Endothelial cell of umbilical vein (primary cell): ENCODE measurements around the gene TUBB8B.
"Not testable (repeated sequence)": the region's sequence is repeated elsewhere in the genome, so short reads cannot be mapped to it uniquely, and the experiment has no call there.

Experiments used
- CTCF ChIP-seq, 2 donors: IDR thresholded peaks; 1 replicate in 1 of 2; 2 replicates in 1 of 2; pipeline ENCODE4 v1.5.1; 2011; ENCODE audit warnings: low read length in 2 of 2, mild to moderate bottlenecking in 2 of 2, moderate library complexity in 2 of 2, control low read depth in 1 of 2, inconsistent platforms in 1 of 2, low read depth in 1 of 2; ENCODE audit not compliant: insufficient read depth in 1 of 2; ENCODE audit errors: extremely low read depth in 1 of 2
- EZH2 ChIP-seq: IDR thresholded peaks from 2 replicates; pipeline ENCODE4 v1.6.1; 2012; ENCODE audit warnings: borderline replicate concordance, low read depth, mild to moderate bottlenecking, moderate library complexity, low read length, inconsistent platforms; ENCODE audit not compliant: severe bottlenecking
- MAX ChIP-seq: IDR thresholded peaks from 2 replicates; pipeline ENCODE4 v1.6.1; 2011; ENCODE audit not compliant: insufficient read depth, insufficient read length
- MYC ChIP-seq: IDR thresholded peaks from one replicate; pipeline ENCODE4 v1.6.1; 2011; ENCODE audit warnings: mild to moderate bottlenecking, low read depth, low read length
- POLR2A ChIP-seq: IDR thresholded peaks from 2 replicates; pipeline ENCODE4 v1.6.1; 2012; ENCODE audit warnings: low read depth, mild to moderate bottlenecking, control low read depth, low read length
- POLR2AphosphoS5 ChIP-seq: IDR thresholded peaks from 2 replicates; pipeline ENCODE4 v1.6.1; 2012; ENCODE audit warnings: low read depth, mild to moderate bottlenecking, control low read depth, low read length, moderate library complexity; ENCODE audit not compliant: insufficient read depth

- TF ChIP-seq MAX; POLR2A; CTCF (IDR thresholded peaks at IDR 0.05; ENCODE audit: extremely low read depth in 1 of 2, insufficient read depth in 1 of 2, low read depth in 1 of 2, low read length in 2 of 2); POLR2AphosphoS5; MYC; EZH2: not testable (repeated sequence)
Observed at GRCh38 chr18:63656-64055, 14.2 kb upstream of the TUBB8B start.
